GM12878 (cell line): ENCODE data around the gene GYG2. TPM values are rescaled to one million over a fixed set of nuclear protein-coding genes. Genes with fewer than 3 reads are reported as not detected.

Source experiments
- ATAC-seq: fragments of 200-7000 bp; cut with Tn5 transposase; 3 replicates; pipeline ENCODE4 v1.9.1; 2020; ENCODE audit warnings: mild to moderate bottlenecking, moderate library complexity
- BruUV-seq: library from RNA; stranded (reverse); fragments of 400-500 nt; replicated peaks from 2 replicates; lab custom pipeline; 2021; lab: Mats Ljungman, UMichigan
- CTCF ChIA-PET: fragments of 300-600 bp; sonication (Branson Sonifier 250); formaldehyde crosslinking; extraction: SDS; loops from one replicate; lab custom pipeline; 2021; ENCODE audit warnings: inconsistent platforms; lab: Yijun Ruan, JAX
- POLR2A ChIA-PET: fragments of 350-600 bp; formaldehyde crosslinking; extraction: SDS; loops from one replicate; lab custom pipeline; 2021; ENCODE audit warnings: inconsistent platforms; lab: Charles Lee
- RAD21 ChIA-PET: fragments of 300-600 bp; sonication (Branson Sonifier 250); formaldehyde crosslinking; loops from one replicate; lab custom pipeline; 2023; ENCODE audit warnings: antibody characterized with exemption; ENCODE audit not compliant: unreplicated experiment; lab: Charles Lee
- SMC1A ChIA-PET: fragments of 300-600 bp; sonication (Branson Sonifier 250); formaldehyde crosslinking; loops from one replicate; lab custom pipeline; 2023; ENCODE audit not compliant: unreplicated experiment, uncharacterized antibody; lab: Charles Lee
- DNase-seq: peaks from one replicate; pipeline ENCODE4 v3.0.0-alpha.2; 2011; ENCODE audit warnings: low read depth, low spot score
- FAIRE-seq: peaks from 3 replicates; lab custom pipeline; 2011; peaks lifted over from hg19 to GRCh38; lab: Jason Lieb, UNC
- H2AFZ ChIP-seq: 2 replicates; pipeline ENCODE4 v1.6.0; 2011; ENCODE audit warnings: low read depth, low read length, control low read depth; ENCODE audit not compliant: control insufficient read depth
- H3K27ac ChIP-seq: 2 replicates; pipeline ENCODE4 v1.5.1; 2011; ENCODE audit warnings: control low read depth; ENCODE audit not compliant: control insufficient read depth, insufficient read depth
- H3K27me3 ChIP-seq, 2 experiments: replicated peaks in 1 of 2; 2 replicates each; pipeline versions ENCODE4 v1.6.0 to v1.6.1; 2011; ENCODE audit warnings: low read length in 1 of 2; ENCODE audit not compliant: control insufficient read depth in 2 of 2, insufficient read depth in 2 of 2
- H3K36me3 ChIP-seq, 2 experiments: 2 replicates each; pipeline ENCODE4 v1.5.1; 2011; ENCODE audit warnings: low read length in 1 of 2; ENCODE audit not compliant: control insufficient read depth in 2 of 2, insufficient read depth in 2 of 2
- H3K4me1 ChIP-seq: 2 replicates; pipeline ENCODE4 v1.6.1; 2011; ENCODE audit warnings: mild to moderate bottlenecking, low read length, moderate library complexity, mixed read lengths; ENCODE audit not compliant: control insufficient read depth, insufficient read depth
- H3K4me2 ChIP-seq: 2 replicates; pipeline ENCODE4 v1.6.0; 2011; ENCODE audit warnings: control low read depth; ENCODE audit not compliant: control insufficient read depth, insufficient read depth
- H3K4me3 ChIP-seq: fragments of 200-600 bp; sonication (generic); 2 replicates; pipeline ENCODE4 v1.5.1; 2016
- H3K79me2 ChIP-seq: 2 replicates; pipeline ENCODE4 v1.6.0; 2011; ENCODE audit warnings: low read length; ENCODE audit not compliant: control insufficient read depth, insufficient read depth
- H3K9ac ChIP-seq: 2 replicates; pipeline ENCODE4 v1.8.0; 2011; ENCODE audit warnings: low read length, control low read depth, mixed read lengths; ENCODE audit not compliant: control insufficient read depth, insufficient read depth
- H3K9me3 ChIP-seq: replicated peaks from 3 replicates; pipeline ENCODE4 v1.5.1; 2011; ENCODE audit warnings: mild to moderate bottlenecking, low read length; ENCODE audit not compliant: control insufficient read depth, insufficient read depth
- H4K20me1 ChIP-seq: 2 replicates; pipeline ENCODE4 v1.6.0; 2011; ENCODE audit not compliant: control insufficient read depth, insufficient read depth
- BCL11A ChIP-seq: IDR thresholded peaks from 2 replicates; pipeline ENCODE4 v1.6.1; 2011; ENCODE audit warnings: low read depth, low read length
- EZH2 ChIP-seq: IDR thresholded peaks from 2 replicates; pipeline ENCODE4 v1.6.1; 2012; ENCODE audit warnings: low read depth, mild to moderate bottlenecking, control low read depth, inconsistent platforms, low read length, borderline replicate concordance; ENCODE audit not compliant: control insufficient read depth
- FOS ChIP-seq: IDR thresholded peaks from 3 replicates; pipeline ENCODE4 v1.6.1; 2011; ENCODE audit warnings: borderline replicate concordance; ENCODE audit not compliant: insufficient read length; ENCODE audit errors: extremely low read depth
- IKZF2 ChIP-seq, 2 experiments: fragments of 450-650 bp; IDR thresholded peaks; 2 replicates each; pipeline ENCODE4 v1.6.1; 2017; ENCODE audit warnings: mild to moderate bottlenecking in 2 of 2, moderate library complexity in 2 of 2
- NFIC ChIP-seq: IDR thresholded peaks from 2 replicates; pipeline ENCODE4 v1.6.1; 2012; ENCODE audit warnings: low read depth, mild to moderate bottlenecking, inconsistent platforms, low read length, moderate library complexity
- NR2F1 ChIP-seq: fragments of 450-650 bp; conservative IDR thresholded peaks from 2 replicates; pipeline ENCODE4 v1.6.1; 2017; ENCODE audit warnings: mild to moderate bottlenecking
- POU2F2 ChIP-seq: IDR thresholded peaks from 3 replicates; pipeline ENCODE4 v1.6.1; 2011; ENCODE audit warnings: low read depth, mild to moderate bottlenecking, low read length, borderline replicate concordance
- RELA ChIP-seq: fragments of 450-650 bp; IDR thresholded peaks from 2 replicates; pipeline ENCODE4 v1.8.0; 2014; ENCODE audit warnings: borderline replicate concordance; ENCODE audit not compliant: partially characterized antibody
- RFX5 ChIP-seq: IDR thresholded peaks from 2 replicates; pipeline ENCODE4 v1.6.1; 2011; ENCODE audit warnings: low read depth, low read length, improper control_type of control experiment
- YBX1 ChIP-seq: fragments of 450-650 bp; IDR thresholded peaks from 2 replicates; pipeline ENCODE4 v1.6.1; 2016; ENCODE audit warnings: antibody characterized with exemption
- ZNF217 ChIP-seq: fragments of 450-650 bp; IDR thresholded peaks from 2 replicates; pipeline ENCODE4 v1.6.1; 2017; ENCODE audit warnings: antibody characterized with exemption, mild to moderate bottlenecking
- in situ Hi-C: fragments of 300-500 bp; cut with MboI; formaldehyde crosslinking; loops from 9 replicates; pipeline ENCODE4 v1.14.3; 2018; ENCODE audit warnings: mixed read lengths
- intact Hi-C: fragments of 100-400 bp; cut with micrococcal nuclease; formaldehyde crosslinking; loops from one replicate; pipeline ENCODE4 v1.14.2; 2022; ENCODE audit not compliant: unreplicated experiment
- polyA plus RNA-seq, 11 experiments: library from polyadenylated mRNA; depleted of rRNA in 4 of 11; unstranded in 6 of 11; stranded (reverse) in 5 of 11; fragments of >200 nt; fragmentation: Nextera tagmentation in 4 of 11; fragmentation: Illumina TruSeq in 1 of 11; extraction: Ambion mirVana in 4 of 11; extraction: Trizol in 1 of 11; gene quantifications; 1 replicate in 1 of 11; 2 replicates in 10 of 11; pipeline versions ENCODE4 v1.2.1 to v1.2.3, GENCODE V29; 2011 to 2016; ENCODE audit warnings: inconsistent platforms in 2 of 11, missing spikeins in 2 of 11, low read depth in 1 of 11
- total RNA-seq, 4 experiments: library from RNA; depleted of rRNA in 3 of 4; stranded (reverse); fragments of >200 nt in 3 of 4; fragmentation: Illumina TruSeq in 1 of 4; extraction: Trizol in 1 of 4; gene quantifications; 2 replicates each; pipeline versions ENCODE4 v1.2.1 to v1.2.3, GENCODE V29; 2013 to 2021
- TF ChIP-seq, protein P1 (sequence below): IDR thresholded peaks from 2 replicates; pipeline ENCODE4 v1.6.1; 2011; ENCODE audit warnings: mild to moderate bottlenecking, low read depth, low read length, moderate library complexity; ENCODE audit not compliant: insufficient replicate concordance

The GYG2 gene
- total and polyA plus RNA-seq, 10 of the 15 experiments (the other 5 are each of a cell fraction or from before 2014, with no cell fraction given): 0.05 TPM; not detected in 9

DNA sequence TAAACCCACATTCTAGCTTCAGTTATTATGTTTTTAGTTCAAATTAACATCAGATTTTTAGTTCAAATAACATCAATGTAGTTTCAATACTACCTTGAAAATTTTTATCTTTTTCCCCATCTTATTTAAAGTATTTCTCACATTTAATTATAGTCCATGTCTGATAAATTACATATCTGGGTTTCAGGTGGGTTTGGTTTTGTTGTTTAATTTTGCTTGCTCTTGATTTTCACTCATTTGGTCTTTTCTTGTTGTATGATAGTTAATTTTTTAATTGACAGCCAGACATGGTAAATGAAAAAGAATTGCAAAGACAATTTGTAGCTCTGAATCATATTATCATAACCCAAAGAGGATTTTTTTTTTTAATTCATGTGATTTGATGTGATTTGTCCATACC, 41.9 kb downstream of the GYG2 start:
- no peak overlapping the region for H3K4me2 ChIP-seq
- in situ Hi-C loops: no loop called here
- RAD21 ChIA-PET: no interaction called here
- no peaks in the 10 kb centered on the region for H3K4me1 ChIP-seq
- no peak overlapping the region for H2AFZ ChIP-seq
- no peaks in the 10 kb centered on the region for H3K36me3 ChIP-seq
- H4K20me1 ChIP-seq: no peaks in the 10 kb centered on the region
- H3K79me2 ChIP-seq: no peaks in the 10 kb centered on the region
- intact Hi-C loops: no loop called here
- ATAC-seq: no peak
- CTCF ChIA-PET: interaction anchor here (0.6 kb wide), 1 partner anchor 14 kb away, joined by 4 read pairs; no protein-coding TSS in a partner anchor
- H3K27me3 ChIP-seq: no peaks in the 10 kb centered on the region
- no TSS peak for BruUV-seq
- TF ChIP-seq YBX1 (no peak), ZNF217 (no peak), EZH2 (no peak), BCL11A (no peak), POU2F2 (no peak), RFX5 (no peak), NFIC (no peak), FOS (no peak), IKZF2 (IDR thresholded peaks at IDR 0.05) (no peak), RELA (no peak), NR2F1 (no peak)
- TF ChIP-seq, protein P1, sequence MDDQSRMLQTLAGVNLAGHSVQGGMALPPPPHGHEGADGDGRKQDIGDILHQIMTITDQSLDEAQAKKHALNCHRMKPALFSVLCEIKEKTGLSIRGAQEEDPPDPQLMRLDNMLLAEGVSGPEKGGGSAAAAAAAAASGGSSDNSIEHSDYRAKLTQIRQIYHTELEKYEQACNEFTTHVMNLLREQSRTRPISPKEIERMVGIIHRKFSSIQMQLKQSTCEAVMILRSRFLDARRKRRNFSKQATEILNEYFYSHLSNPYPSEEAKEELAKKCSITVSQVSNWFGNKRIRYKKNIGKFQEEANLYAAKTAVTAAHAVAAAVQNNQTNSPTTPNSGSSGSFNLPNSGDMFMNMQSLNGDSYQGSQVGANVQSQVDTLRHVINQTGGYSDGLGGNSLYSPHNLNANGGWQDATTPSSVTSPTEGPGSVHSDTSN: no peak
- FAIRE-seq: no peak
- no peak overlapping the region for H3K27ac ChIP-seq
- SMC1A ChIA-PET: interaction anchor here (0.6 kb wide), 1 partner anchor 48 kb away, joined by 4 read pairs; no protein-coding TSS in a partner anchor
- DNase-seq: no peak
- no peak overlapping the region for H3K4me3 ChIP-seq
- no peak overlapping the region for H3K9ac ChIP-seq
- no peaks in the 10 kb centered on the region; the same call in 2 of the 3 replicates for H3K9me3 ChIP-seq
- POLR2A ChIA-PET: no interaction called here
